Stomach smooth muscle (tissue), 2 donors: ENCODE results near the gene GPA33.

ENCODE experiments used
- H3K27ac ChIP-seq: one replicate; pipeline ENCODE4 v1.7.0; 2013; ENCODE audit warnings: mild to moderate bottlenecking, low read length, inconsistent platforms
- H3K27me3 ChIP-seq, 2 donors: one replicate each; pipeline ENCODE4 v1.7.0; 2013; ENCODE audit warnings: low read length in 2 of 2; ENCODE audit not compliant: insufficient read depth in 2 of 2, control insufficient read depth in 1 of 2
- H3K36me3 ChIP-seq, 2 donors: one replicate each; pipeline ENCODE4 v1.7.0; 2013; ENCODE audit warnings: low read length in 2 of 2; ENCODE audit not compliant: control insufficient read depth in 2 of 2, insufficient read depth in 2 of 2
- H3K4me1 ChIP-seq: one replicate; pipeline ENCODE4 v1.7.0; 2013; ENCODE audit warnings: low read length; ENCODE audit not compliant: control insufficient read depth, insufficient read depth
- H3K4me3 ChIP-seq, 2 donors: one replicate each; pipeline ENCODE4 v1.7.0; 2013; ENCODE audit warnings: low read length in 2 of 2
- H3K9ac ChIP-seq, 2 donors: one replicate each; pipeline ENCODE4 v1.7.0; 2013; ENCODE audit warnings: low read length in 2 of 2, mild to moderate bottlenecking in 1 of 2
- H3K9me3 ChIP-seq, 2 donors: one replicate each; pipeline ENCODE4 v1.7.0; 2013; ENCODE audit warnings: low read length in 2 of 2; ENCODE audit not compliant: control insufficient read depth in 2 of 2
- donor health status: healthy.
- donor health status: Pancreatic carcinoma.

Gene GPA33

GRCh38 chr1:167090314-167090942, at the start of gene GPA33:
Gene GPA33, minus strand, starts transcription at chr1:167090377. Its CDS starts 90 bp downstream, at chr1:167090287.
- Histone ChIP-seq H3K9me3 (no peaks in the 10 kb centered on the region), H3K27me3 (no peaks in the 10 kb centered on the region), H3K4me3 (no peak within 1 kb of the TSS), H3K9ac (no peak within 1 kb of the TSS), H3K27ac (no peak within 1 kb of the TSS), H3K36me3 (no peaks in the 10 kb centered on the region), H3K4me1 (no peaks in the 10 kb centered on the region)

GRCh38 chr1:167138703-167139102, 48.5 kb upstream of the GPA33 start:
- Histone ChIP-seq H3K4me3 (no peak overlapping the region), H3K9me3 (no peaks in the 10 kb centered on the region), H3K27ac (no peak overlapping the region), H3K4me1 (no peaks in the 10 kb centered on the region), H3K36me3 (no peaks in the 10 kb centered on the region), H3K9ac (no peak overlapping the region), H3K27me3 (no peaks in the 10 kb centered on the region)

- Histone ChIP-seq H3K36me3 (no peaks in the 10 kb centered on the region), H3K4me3 (no peak overlapping the region), H3K27me3 (no peaks in the 10 kb centered on the region), H3K9ac (no peak overlapping the region), H3K9me3 (no peaks in the 10 kb centered on the region), H3K4me1 (no peaks in the 10 kb centered on the region), H3K27ac (no peak overlapping the region)
Measured at GRCh38 chr1:167137793-167138510, 47.8 kb upstream of the GPA33 start.

GRCh38 chr1:167137332-167137781, 47.2 kb upstream of the GPA33 start:
- Histone ChIP-seq H3K4me3 (no peak overlapping the region), H3K9ac (no peak overlapping the region), H3K9me3 (no peaks in the 10 kb centered on the region), H3K4me1 (no peaks in the 10 kb centered on the region), H3K27me3 (peaks cover 0 to 2% of the 10 kb centered on the region in 2 donors), H3K36me3 (no peaks in the 10 kb centered on the region), H3K27ac (no peak overlapping the region)

GRCh38 chr1:167136806-167137205, 46.6 kb upstream of the GPA33 start:
- H3K27ac ChIP-seq: no peak overlapping the region
- H3K9ac ChIP-seq: no peak overlapping the region
- no peak overlapping the region for H3K4me3 ChIP-seq
- H3K36me3 ChIP-seq: no peaks in the 10 kb centered on the region
- peaks cover 0 to 2% of the 10 kb centered on the region in 2 donors for H3K27me3 ChIP-seq
- no peaks in the 10 kb centered on the region for H3K9me3 ChIP-seq
- H3K4me1 ChIP-seq: no peaks in the 10 kb centered on the region

DNA sequence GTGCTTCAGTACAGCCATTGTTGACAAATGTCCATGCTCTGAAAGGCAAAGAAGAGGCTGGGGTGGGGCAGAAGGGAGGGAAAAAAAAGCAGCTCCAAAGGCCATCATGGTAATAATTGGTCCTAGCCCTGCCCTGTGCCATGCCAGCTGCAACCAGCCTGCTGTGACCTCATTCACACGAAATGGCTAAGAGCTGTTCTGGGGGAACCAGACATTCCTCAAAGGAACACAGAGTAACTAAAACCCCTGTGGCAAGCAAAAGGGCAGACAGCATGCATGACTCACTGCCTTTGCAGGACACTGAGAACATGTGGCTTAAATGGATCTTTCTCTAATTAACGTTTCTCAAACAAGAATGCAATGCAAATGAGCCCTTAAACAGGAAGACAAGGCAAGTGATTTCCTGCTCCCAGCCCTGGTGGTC, 46.0 kb upstream of the GPA33 start:
- H3K4me3 ChIP-seq: no peak overlapping the region
- H3K4me1 ChIP-seq: no peaks in the 10 kb centered on the region
- no peaks in the 10 kb centered on the region for H3K9me3 ChIP-seq
- H3K27ac ChIP-seq: no peak overlapping the region
- H3K27me3 ChIP-seq: peaks cover 0 to 2% of the 10 kb centered on the region in 2 donors
- H3K36me3 ChIP-seq: no peaks in the 10 kb centered on the region
- H3K9ac ChIP-seq: no peak overlapping the region

GRCh38 chr1:167135281-167135840, 45.2 kb upstream of the GPA33 start:
- Histone ChIP-seq H3K36me3 (no peaks in the 10 kb centered on the region), H3K9me3 (no peaks in the 10 kb centered on the region), H3K9ac (no peak overlapping the region), H3K4me3 (no peak overlapping the region), H3K27ac (no peak overlapping the region), H3K27me3 (peaks cover 2 to 3% of the 10 kb centered on the region in 2 donors), H3K4me1 (no peaks in the 10 kb centered on the region)

DNA sequence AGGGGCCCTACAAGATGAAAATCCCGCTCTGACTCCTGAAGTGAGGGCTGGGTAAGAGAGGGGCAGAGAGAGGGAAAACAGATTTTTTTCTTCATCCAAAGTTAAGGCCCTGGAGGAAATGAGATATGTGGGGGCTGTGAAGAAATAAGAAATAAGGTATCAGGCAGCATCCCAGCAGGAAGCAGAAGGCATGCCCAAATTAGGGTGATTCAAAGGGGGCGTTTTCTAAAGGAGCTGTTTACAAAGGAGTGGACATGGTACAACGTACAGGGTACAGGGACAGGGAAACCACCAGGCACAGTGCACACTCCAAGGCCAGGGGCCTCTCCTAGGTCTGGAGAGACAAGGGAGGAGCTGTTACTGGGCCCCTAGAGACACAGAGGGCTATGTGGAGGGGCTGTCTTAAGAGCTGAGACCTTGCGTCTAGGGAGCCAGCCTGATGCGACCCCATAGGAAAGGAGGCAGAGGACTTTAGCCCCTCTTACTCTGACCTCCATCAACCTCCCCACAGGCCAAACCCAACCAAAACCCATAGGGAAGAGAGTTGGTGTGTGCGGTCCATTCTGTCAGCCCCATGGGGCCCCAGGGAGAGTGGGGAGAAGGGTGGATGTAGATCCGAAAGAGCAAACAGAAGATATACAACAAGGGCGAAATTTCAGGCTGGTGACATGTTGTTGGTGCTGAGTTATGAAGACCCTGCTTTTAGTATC, 42.3 kb upstream of the GPA33 start:
- no peaks in the 10 kb centered on the region for H3K36me3 ChIP-seq
- H3K4me3 ChIP-seq: no peak overlapping the region
- H3K27me3 ChIP-seq: peaks cover 2 to 6% of the 10 kb centered on the region in 2 donors
- no peaks in the 10 kb centered on the region for H3K9me3 ChIP-seq
- no peak overlapping the region for H3K9ac ChIP-seq
- no peak overlapping the region for H3K27ac ChIP-seq
- no peaks in the 10 kb centered on the region for H3K4me1 ChIP-seq

DNA sequence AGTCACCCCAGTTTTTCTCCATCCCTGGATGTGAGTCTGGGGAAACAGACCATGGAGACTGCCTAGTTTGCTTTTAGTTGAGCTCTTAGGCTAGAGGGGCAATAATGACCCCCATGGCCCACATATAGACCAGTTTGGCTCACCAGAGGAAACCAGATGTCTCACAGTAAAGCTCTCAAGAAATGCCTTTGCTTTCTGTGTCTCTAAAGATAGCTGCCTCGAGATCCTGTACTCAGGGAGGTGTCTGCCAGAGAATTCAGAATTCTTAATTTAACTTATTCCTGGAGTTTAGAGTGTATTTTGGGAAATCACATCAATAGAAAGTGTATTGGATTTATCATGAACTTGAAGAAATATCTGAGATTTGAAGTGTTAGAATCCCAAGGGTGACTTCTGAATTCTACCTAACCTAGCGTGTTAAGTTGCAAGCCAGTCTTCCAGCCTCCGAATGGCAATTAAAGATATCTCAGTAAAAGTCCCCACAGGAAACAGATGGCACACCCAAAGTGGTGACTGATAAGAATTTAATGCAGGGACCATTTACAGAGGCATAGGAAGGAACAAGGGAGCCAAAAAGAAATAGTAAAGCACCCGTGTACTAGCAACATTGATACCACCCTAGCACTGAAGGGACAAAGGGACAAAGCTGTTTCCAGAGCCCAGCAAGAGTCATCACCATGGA, 40.8 kb upstream of the GPA33 start:
- no peak overlapping the region for H3K9ac ChIP-seq

More for the DNA sequence above, 40.8 kb upstream of the GPA33 start:
- Histone ChIP-seq H3K4me3 (no peak overlapping the region), H3K4me1 (no peaks in the 10 kb centered on the region), H3K27ac (no peak overlapping the region), H3K9me3 (no peaks in the 10 kb centered on the region), H3K27me3 (peaks cover 4 to 6% of the 10 kb centered on the region in 2 donors), H3K36me3 (no peaks in the 10 kb centered on the region)
